HEK293 (cell line): ENCODE results near the gene LMO4.

Source experiments
- CTCF ChIP-seq: fragments of 450-650 bp; formaldehyde crosslinking; IDR thresholded peaks from 2 replicates; pipeline ENCODE4 v1.5.1; 2016; ENCODE audit warnings: missing biosample characterization, missing genetic modification characterization
- HOXA7 ChIP-seq: sonication (generic); formaldehyde crosslinking; IDR thresholded peaks from 2 replicates; pipeline ENCODE4 v1.8.1; 2022; ENCODE audit warnings: missing genetic modification reagents, borderline replicate concordance
- MYNN ChIP-seq: fragments of 450-650 bp; formaldehyde crosslinking; IDR thresholded peaks from 2 replicates; pipeline ENCODE4 v1.5.1; 2016; ENCODE audit warnings: missing biosample characterization, missing genetic modification characterization, borderline replicate concordance
- REPIN1 ChIP-seq: fragments of 450-650 bp; formaldehyde crosslinking; IDR thresholded peaks from 2 replicates; pipeline ENCODE4 v1.5.1; 2017; ENCODE audit warnings: missing biosample characterization, missing genetic modification characterization, low read depth
- TCF7L2 ChIP-seq: IDR thresholded peaks from 2 replicates; pipeline ENCODE4 v1.6.1; 2011; ENCODE audit warnings: low read depth, mild to moderate bottlenecking, inconsistent platforms, low read length, moderate library complexity, borderline replicate concordance
- ZBTB8A ChIP-seq: fragments of 450-650 bp; formaldehyde crosslinking; IDR thresholded peaks from 2 replicates; pipeline ENCODE4 v1.5.1; 2016; ENCODE audit warnings: missing biosample characterization, missing genetic modification characterization
- ZNF133 ChIP-seq: fragments of 450-650 bp; formaldehyde crosslinking; IDR thresholded peaks from 2 replicates; pipeline ENCODE4 v1.5.1; 2016; ENCODE audit warnings: missing biosample characterization, missing genetic modification characterization
- ZNF138 ChIP-seq: fragments of 450-650 bp; formaldehyde crosslinking; IDR thresholded peaks from 2 replicates; pipeline ENCODE4 v1.5.1; 2016; ENCODE audit warnings: missing biosample characterization, missing genetic modification characterization, borderline replicate concordance
- ZNF354C ChIP-seq: fragments of 450-650 bp; formaldehyde crosslinking; IDR thresholded peaks from 2 replicates; pipeline ENCODE4 v1.5.1; 2016; ENCODE audit warnings: missing biosample characterization, missing genetic modification characterization, low read depth, borderline replicate concordance
- ZSCAN5A ChIP-seq: fragments of 450-650 bp; formaldehyde crosslinking; IDR thresholded peaks from 2 replicates; pipeline ENCODE4 v1.5.1; 2016; ENCODE audit warnings: missing biosample characterization, missing genetic modification characterization
- ZXDB ChIP-seq: fragments of 450-650 bp; formaldehyde crosslinking; IDR thresholded peaks from 2 replicates; pipeline ENCODE4 v1.5.1; 2016; ENCODE audit warnings: missing biosample characterization, missing genetic modification characterization
- TF ChIP-seq, protein P1 (sequence below): fragments of 450-650 bp; formaldehyde crosslinking; IDR thresholded peaks from 2 replicates; pipeline ENCODE4 v1.5.1; 2016; ENCODE audit warnings: missing biosample characterization, missing genetic modification characterization, low read depth
- TF ChIP-seq, protein P2 (sequence below): fragments of 450-650 bp; formaldehyde crosslinking; IDR thresholded peaks from 2 replicates; pipeline ENCODE4 v1.5.1; 2017; ENCODE audit warnings: missing biosample characterization, mild to moderate bottlenecking, missing genetic modification characterization, moderate library complexity
- TF ChIP-seq, protein P3 (sequence below): fragments of 450-650 bp; formaldehyde crosslinking; IDR thresholded peaks from 2 replicates; pipeline ENCODE4 v1.5.1; 2016; ENCODE audit warnings: missing biosample characterization, missing genetic modification characterization

DNA sequence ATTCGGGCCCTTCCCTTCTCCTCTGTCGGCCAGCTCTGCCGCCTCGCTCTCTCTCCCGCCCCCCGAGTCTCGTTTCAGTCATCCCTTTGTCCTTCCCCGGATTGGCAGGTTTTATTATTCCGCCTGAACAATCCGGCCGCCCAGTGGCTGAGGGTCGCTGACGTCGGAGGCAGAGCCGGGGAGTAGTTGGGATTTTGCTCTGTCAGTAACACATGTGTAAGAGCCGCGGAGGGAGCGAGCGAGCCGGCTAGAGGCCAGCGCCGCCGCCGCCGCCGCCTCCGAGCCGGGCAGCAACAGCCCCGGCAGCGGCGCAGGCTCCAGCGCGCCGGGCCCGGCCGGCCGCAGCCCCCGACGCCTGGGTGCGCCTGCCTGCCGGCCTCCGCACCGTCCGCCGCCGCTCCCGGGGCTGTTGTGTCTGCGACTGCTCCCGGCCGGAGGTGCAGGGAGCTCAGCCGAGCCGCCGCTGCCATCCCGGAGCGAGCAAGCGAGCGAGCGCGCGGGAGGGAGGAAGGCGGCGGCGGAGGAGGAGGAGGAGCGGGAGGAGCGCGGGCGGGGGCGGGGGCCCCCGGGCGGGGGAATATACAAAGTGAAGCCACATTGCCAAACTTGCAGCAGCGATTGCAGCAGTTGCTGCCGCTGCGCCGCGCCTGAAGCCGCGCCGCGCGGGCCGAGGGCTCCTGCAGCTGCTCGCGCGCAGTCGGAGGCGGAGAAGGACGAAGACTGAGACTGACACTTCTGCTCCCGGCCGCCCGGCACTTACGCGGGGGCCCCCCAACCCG lies at the start of gene LMO4:
- TF ChIP-seq CTCF (tag by site-specific recombination), result no peak
- TF ChIP-seq, protein P1, sequence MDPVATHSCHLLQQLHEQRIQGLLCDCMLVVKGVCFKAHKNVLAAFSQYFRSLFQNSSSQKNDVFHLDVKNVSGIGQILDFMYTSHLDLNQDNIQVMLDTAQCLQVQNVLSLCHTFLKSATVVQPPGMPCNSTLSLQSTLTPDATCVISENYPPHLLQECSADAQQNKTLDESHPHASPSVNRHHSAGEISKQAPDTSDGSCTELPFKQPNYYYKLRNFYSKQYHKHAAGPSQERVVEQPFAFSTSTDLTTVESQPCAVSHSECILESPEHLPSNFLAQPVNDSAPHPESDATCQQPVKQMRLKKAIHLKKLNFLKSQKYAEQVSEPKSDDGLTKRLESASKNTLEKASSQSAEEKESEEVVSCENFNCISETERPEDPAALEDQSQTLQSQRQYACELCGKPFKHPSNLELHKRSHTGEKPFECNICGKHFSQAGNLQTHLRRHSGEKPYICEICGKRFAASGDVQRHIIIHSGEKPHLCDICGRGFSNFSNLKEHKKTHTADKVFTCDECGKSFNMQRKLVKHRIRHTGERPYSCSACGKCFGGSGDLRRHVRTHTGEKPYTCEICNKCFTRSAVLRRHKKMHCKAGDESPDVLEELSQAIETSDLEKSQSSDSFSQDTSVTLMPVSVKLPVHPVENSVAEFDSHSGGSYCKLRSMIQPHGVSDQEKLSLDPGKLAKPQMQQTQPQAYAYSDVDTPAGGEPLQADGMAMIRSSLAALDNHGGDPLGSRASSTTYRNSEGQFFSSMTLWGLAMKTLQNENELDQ (tag by site-specific recombination), result no peak
- no peak for TF ChIP-seq HOXA7
- TF ChIP-seq REPIN1 (tag by site-specific recombination), result no peak
- no peak for TF ChIP-seq ZBTB8A (tag by site-specific recombination)
- no peak for TF ChIP-seq ZXDB (tag by site-specific recombination)
- TF ChIP-seq, protein P2, sequence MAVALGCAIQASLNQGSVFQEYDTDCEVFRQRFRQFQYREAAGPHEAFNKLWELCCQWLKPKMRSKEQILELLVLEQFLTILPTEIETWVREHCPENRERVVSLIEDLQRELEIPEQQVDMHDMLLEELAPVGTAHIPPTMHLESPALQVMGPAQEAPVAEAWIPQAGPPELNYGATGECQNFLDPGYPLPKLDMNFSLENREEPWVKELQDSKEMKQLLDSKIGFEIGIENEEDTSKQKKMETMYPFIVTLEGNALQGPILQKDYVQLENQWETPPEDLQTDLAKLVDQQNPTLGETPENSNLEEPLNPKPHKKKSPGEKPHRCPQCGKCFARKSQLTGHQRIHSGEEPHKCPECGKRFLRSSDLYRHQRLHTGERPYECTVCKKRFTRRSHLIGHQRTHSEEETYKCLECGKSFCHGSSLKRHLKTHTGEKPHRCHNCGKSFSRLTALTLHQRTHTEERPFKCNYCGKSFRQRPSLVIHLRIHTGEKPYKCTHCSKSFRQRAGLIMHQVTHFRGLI (tag by site-specific recombination), result no peak
- TF ChIP-seq, protein P3, sequence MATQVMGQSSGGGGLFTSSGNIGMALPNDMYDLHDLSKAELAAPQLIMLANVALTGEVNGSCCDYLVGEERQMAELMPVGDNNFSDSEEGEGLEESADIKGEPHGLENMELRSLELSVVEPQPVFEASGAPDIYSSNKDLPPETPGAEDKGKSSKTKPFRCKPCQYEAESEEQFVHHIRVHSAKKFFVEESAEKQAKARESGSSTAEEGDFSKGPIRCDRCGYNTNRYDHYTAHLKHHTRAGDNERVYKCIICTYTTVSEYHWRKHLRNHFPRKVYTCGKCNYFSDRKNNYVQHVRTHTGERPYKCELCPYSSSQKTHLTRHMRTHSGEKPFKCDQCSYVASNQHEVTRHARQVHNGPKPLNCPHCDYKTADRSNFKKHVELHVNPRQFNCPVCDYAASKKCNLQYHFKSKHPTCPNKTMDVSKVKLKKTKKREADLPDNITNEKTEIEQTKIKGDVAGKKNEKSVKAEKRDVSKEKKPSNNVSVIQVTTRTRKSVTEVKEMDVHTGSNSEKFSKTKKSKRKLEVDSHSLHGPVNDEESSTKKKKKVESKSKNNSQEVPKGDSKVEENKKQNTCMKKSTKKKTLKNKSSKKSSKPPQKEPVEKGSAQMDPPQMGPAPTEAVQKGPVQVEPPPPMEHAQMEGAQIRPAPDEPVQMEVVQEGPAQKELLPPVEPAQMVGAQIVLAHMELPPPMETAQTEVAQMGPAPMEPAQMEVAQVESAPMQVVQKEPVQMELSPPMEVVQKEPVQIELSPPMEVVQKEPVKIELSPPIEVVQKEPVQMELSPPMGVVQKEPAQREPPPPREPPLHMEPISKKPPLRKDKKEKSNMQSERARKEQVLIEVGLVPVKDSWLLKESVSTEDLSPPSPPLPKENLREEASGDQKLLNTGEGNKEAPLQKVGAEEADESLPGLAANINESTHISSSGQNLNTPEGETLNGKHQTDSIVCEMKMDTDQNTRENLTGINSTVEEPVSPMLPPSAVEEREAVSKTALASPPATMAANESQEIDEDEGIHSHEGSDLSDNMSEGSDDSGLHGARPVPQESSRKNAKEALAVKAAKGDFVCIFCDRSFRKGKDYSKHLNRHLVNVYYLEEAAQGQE, result no peak
- TF ChIP-seq ZSCAN5A (tag by site-specific recombination), result no peak
- TF ChIP-seq ZNF138 (tag by site-specific recombination), result no peak
- no peak for TF ChIP-seq ZNF354C (tag by site-specific recombination)
- TF ChIP-seq TCF7L2, result no peak
- no peak for TF ChIP-seq MYNN (tag by site-specific recombination)
- TF ChIP-seq ZNF133 (tag by site-specific recombination), result no peak
